PFSK-1 (cell line): Measurements from ENCODE around the gene SOBP.

Experiments used
- FOXP2 ChIP-seq: optimal IDR thresholded peaks from 2 replicates; pipeline ENCODE3; 2011; ENCODE audit warnings: borderline replicate concordance, control low read depth, inconsistent platforms; ENCODE audit not compliant: insufficient read depth; ENCODE audit errors: extremely low read length, extremely low read depth
- POLR2AphosphoS5 ChIP-seq: IDR thresholded peaks from 2 replicates; pipeline ENCODE4 v1.6.1; 2012; ENCODE audit warnings: low read depth, mild to moderate bottlenecking, control low read depth, low read length, moderate library complexity
- REST ChIP-seq, 2 experiments: IDR thresholded peaks; 2 replicates each; pipeline versions ENCODE4 v1.6.1 to v1.8.0; 2011 to 2012; ENCODE audit warnings: low read depth in 2 of 2, low read length in 2 of 2, control low read depth in 1 of 2, inconsistent platforms in 1 of 2, mild to moderate bottlenecking in 1 of 2, moderate library complexity in 1 of 2; ENCODE audit not compliant: insufficient read depth in 1 of 2
- SIN3A ChIP-seq: IDR thresholded peaks from 2 replicates; pipeline ENCODE4 v1.6.1; 2012; ENCODE audit warnings: mild to moderate bottlenecking, low read length, moderate library complexity, borderline replicate concordance; ENCODE audit not compliant: insufficient read depth
- TAF1 ChIP-seq: IDR thresholded peaks from 2 replicates; pipeline ENCODE4 v1.6.1; 2012; ENCODE audit warnings: low read length, control low read depth, borderline replicate concordance; ENCODE audit not compliant: insufficient read depth

Gene SOBP

GRCh38 chr6:107611094-107611810 lies 121.3 kb downstream of the SOBP start:
- TF ChIP-seq SIN3A: no peak
- TF ChIP-seq FOXP2: no peak
- TF ChIP-seq TAF1: no peak
- TF ChIP-seq REST (IDR thresholded peaks at IDR 0.05; ENCODE audit: insufficient read depth in 1 of 2, low read depth in 2 of 2, low read length in 2 of 2): no peak
- TF ChIP-seq POLR2AphosphoS5: no peak

GRCh38 chr6:107612762-107613415 lies 123.0 kb downstream of the SOBP start:
- no peak for TF ChIP-seq POLR2AphosphoS5
- TF ChIP-seq SIN3A: no peak
- no peak for TF ChIP-seq FOXP2
- no peak for TF ChIP-seq TAF1
- no peak for TF ChIP-seq REST (IDR thresholded peaks at IDR 0.05; ENCODE audit: insufficient read depth in 1 of 2, low read depth in 2 of 2, low read length in 2 of 2)

GRCh38 chr6:107613651-107614379 lies 123.9 kb downstream of the SOBP start:
- TF ChIP-seq REST (IDR thresholded peaks at IDR 0.05; ENCODE audit: insufficient read depth in 1 of 2, low read depth in 2 of 2, low read length in 2 of 2) (no peak), TAF1 (no peak), POLR2AphosphoS5 (no peak), FOXP2 (no peak), SIN3A (no peak)

GRCh38 chr6:107614828-107615227 lies 124.9 kb downstream of the SOBP start:
- no peak for TF ChIP-seq POLR2AphosphoS5
- TF ChIP-seq FOXP2: no peak
- no peak for TF ChIP-seq REST (IDR thresholded peaks at IDR 0.05; ENCODE audit: insufficient read depth in 1 of 2, low read depth in 2 of 2, low read length in 2 of 2)
